A673 (cell line): ENCODE results near the gene ALG1. TPM values are rescaled to one million over a fixed set of nuclear protein-coding genes. Genes with fewer than 3 reads are reported as not detected.

Experiments
- BruUV-seq: library from RNA; stranded (reverse); fragments of 400-500 nt; replicated peaks from 2 replicates; lab custom pipeline; 2021; lab: Mats Ljungman, UMichigan
- CTCF ChIA-PET: fragments of 300-600 bp; sonication (Branson Sonifier 250); formaldehyde crosslinking; loops from one replicate; lab custom pipeline; 2022; ENCODE audit warnings: antibody characterized with exemption; lab: Charles Lee
- POLR2A ChIA-PET: fragments of 300-600 bp; sonication (Branson Sonifier 250); formaldehyde crosslinking; loops from one replicate; lab custom pipeline; 2022; ENCODE audit warnings: antibody characterized with exemption; ENCODE audit not compliant: low non-redundant PET; lab: Charles Lee
- DNase-seq: peaks from one replicate; pipeline ENCODE4 v3.0.0-alpha.2; 2015; ENCODE audit warnings: low spot score
- H3K27ac ChIP-seq: fragments of 200-600 bp; sonication (generic); 2 replicates; pipeline ENCODE4 v1.5.1; 2016; ENCODE audit warnings: mixed run types, low read depth, mild to moderate bottlenecking, mixed read lengths, antibody characterized with exemption, low read length; ENCODE audit not compliant: poor library complexity, severe bottlenecking
- H3K27me3 ChIP-seq: fragments of 200-600 bp; sonication (generic); replicated peaks from 2 replicates; pipeline ENCODE4 v1.6.1; 2017; ENCODE audit warnings: mixed run types, low read depth, mild to moderate bottlenecking, mixed read lengths, antibody characterized with exemption, low read length; ENCODE audit not compliant: insufficient read depth, poor library complexity
- H3K36me3 ChIP-seq: fragments of 200-600 bp; sonication (generic); 2 replicates; pipeline ENCODE4 v1.6.1; 2016; ENCODE audit warnings: mixed run types, mild to moderate bottlenecking, mixed read lengths, antibody characterized with exemption, low read length; ENCODE audit not compliant: insufficient read depth, poor library complexity, severe bottlenecking
- H3K4me1 ChIP-seq: fragments of 200-600 bp; sonication (generic); 2 replicates; pipeline ENCODE4 v1.6.1; 2017; ENCODE audit warnings: mixed run types, mild to moderate bottlenecking, mixed read lengths, antibody characterized with exemption, low read length; ENCODE audit not compliant: insufficient read depth, poor library complexity, severe bottlenecking
- H3K4me3 ChIP-seq: fragments of 200-600 bp; sonication (generic); 2 replicates; pipeline ENCODE4 v1.5.1; 2016; ENCODE audit warnings: low read depth, mixed run types, mild to moderate bottlenecking, mixed read lengths, low read length; ENCODE audit not compliant: poor library complexity, severe bottlenecking
- H3K9me3 ChIP-seq: fragments of 200-600 bp; sonication (generic); 2 replicates; pipeline ENCODE4 v1.6.1; 2016; ENCODE audit warnings: mixed run types, low read depth, mild to moderate bottlenecking, mixed read lengths, antibody characterized with exemption, low read length; ENCODE audit not compliant: poor library complexity, severe bottlenecking
- CTCF ChIP-seq: fragments of 300-800, 200-600 bp; sonication (generic); conservative IDR thresholded peaks from 2 replicates; pipeline ENCODE4 v1.5.1; 2017; ENCODE audit warnings: low read depth, mild to moderate bottlenecking, antibody characterized with exemption, low read length, moderate library complexity, mixed read lengths
- EZH2 ChIP-seq: fragments of 200-600 bp; sonication (generic); IDR thresholded peaks from 2 replicates; pipeline ENCODE4 v1.6.1; 2017; ENCODE audit warnings: borderline replicate concordance, low read depth, mild to moderate bottlenecking, mixed read lengths, antibody characterized with exemption, low read length; ENCODE audit not compliant: poor library complexity, severe bottlenecking
- intact Hi-C: fragments of 100-400 bp; cut with micrococcal nuclease; formaldehyde crosslinking; loops from one replicate; pipeline ENCODE4 v1.10.0; 2022; ENCODE audit not compliant: unreplicated experiment
- total RNA-seq: library from RNA; stranded (reverse); gene quantifications from 2 replicates; pipeline ENCODE4 v1.2.3, GENCODE V29; 2021

ALG1 gene
- total RNA-seq, 1 experiment from 2014 or later, result 29.8 TPM

DNA sequence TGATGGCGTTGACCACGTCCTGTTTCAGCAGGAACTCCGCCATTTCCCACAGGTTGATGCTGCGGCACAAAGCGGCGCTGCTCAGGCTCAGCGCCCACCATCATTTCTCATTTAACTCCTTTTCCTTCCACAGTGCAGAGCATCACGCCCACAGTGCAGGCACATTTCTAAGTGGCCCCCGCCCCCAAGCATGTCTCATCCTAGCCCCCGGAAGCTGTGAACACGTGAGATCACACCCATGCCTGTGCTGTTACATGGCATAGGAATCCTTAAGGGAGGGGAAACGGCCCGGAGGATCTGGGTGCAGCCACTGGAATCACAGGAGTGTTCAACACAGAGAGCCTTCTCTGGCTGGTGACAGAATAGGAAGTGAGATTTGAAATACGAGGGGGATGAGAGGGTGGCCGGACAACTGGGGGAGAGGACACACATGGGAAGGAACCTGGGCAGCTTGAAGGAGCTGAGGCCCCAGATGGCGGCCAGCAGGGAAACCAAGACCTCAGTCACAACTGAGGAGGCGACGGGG lies 42.6 kb upstream of the ALG1 start:
- Histone ChIP-seq H3K4me1 (peaks cover 7% of the 10 kb centered on the region), H3K9me3 (no peaks in the 10 kb centered on the region), H3K27me3 (no peaks in the 10 kb centered on the region), H3K4me3 (no peak overlapping the region), H3K27ac (no peak overlapping the region), H3K36me3 (no peaks in the 10 kb centered on the region)
- ChIA-PET CTCF (no interaction called here), POLR2A (no interaction called here)
- TF ChIP-seq CTCF (no peak), EZH2 (no peak)
- intact Hi-C loops, result no loop called here
- no TSS peak for BruUV-seq
- no peak for DNase-seq

GRCh38 chr16:5030251-5030870 lies 41.3 kb upstream of the ALG1 start:
- TF ChIP-seq EZH2, result no peak
- no peak for TF ChIP-seq CTCF
- CTCF ChIA-PET, result interaction anchor here (0.7 kb wide), 1 partner anchor 72 kb away, joined by 3 read pairs; the partner anchor contains the start of gene SEC14L5
- Histone ChIP-seq H3K9me3 (no peaks in the 10 kb centered on the region), H3K27me3 (no peaks in the 10 kb centered on the region), H3K36me3 (no peaks in the 10 kb centered on the region), H3K4me3 (no peak overlapping the region), H3K4me1 (peaks cover 12% of the 10 kb centered on the region), H3K27ac (no peak overlapping the region)
- no peak for DNase-seq
- no TSS peak for BruUV-seq
- intact Hi-C loops, result no loop called here
- POLR2A ChIA-PET, result interaction anchor here (0.6 kb wide), 1 partner anchor 41 kb away, joined by 3 read pairs; the partner anchor contains the start of gene ALG1

- BruUV-seq, result no TSS peak
- ChIA-PET CTCF (no interaction called here), POLR2A (no interaction called here)
- H3K27me3 ChIP-seq, result no peaks in the 10 kb centered on the region
- no peak for DNase-seq
- TF ChIP-seq CTCF, result no peak
- TF ChIP-seq EZH2, result no peak
- H3K4me1 ChIP-seq, result peaks cover 12% of the 10 kb centered on the region
- no peak overlapping the region for H3K4me3 ChIP-seq
- no peak overlapping the region for H3K27ac ChIP-seq
- H3K36me3 ChIP-seq, result no peaks in the 10 kb centered on the region
- intact Hi-C loops, result no loop called here
- H3K9me3 ChIP-seq, result no peaks in the 10 kb centered on the region
Observed at GRCh38 chr16:5031601-5032000, 40.0 kb upstream of the ALG1 start.
